Sigmoid colon (tissue), 4 donors: ENCODE measurements around the gene PCGF3.

Experiments used
- CTCF ChIP-seq, 4 experiments: fragments of 450-650 bp in 3 of 4; fragments of 200-600 bp in 1 of 4; IDR thresholded peaks; one replicate each; pipeline ENCODE4 v1.5.1; 2016 to 2019; ENCODE audit warnings: antibody characterized with exemption in 4 of 4, mild to moderate bottlenecking in 3 of 4, moderate library complexity in 2 of 4
- POLR2AphosphoS5 ChIP-seq, 4 donors: sonication (generic); formaldehyde crosslinking; IDR thresholded peaks; one replicate each; pipeline ENCODE4 v1.6.1; 2017; ENCODE audit warnings: antibody characterized with exemption in 4 of 4

- TF ChIP-seq POLR2AphosphoS5 (IDR thresholded peaks at IDR 0.05) (no peak), CTCF (IDR thresholded peaks at IDR 0.05) (no peak)
Observed at GRCh38 chr4:801436-802124, 95.9 kb downstream of the PCGF3 start.
